ENCODE data around the gene GARNL3. TPM values are rescaled to one million over a fixed set of nuclear protein-coding genes. Genes with fewer than 3 reads are reported as not detected.

Gene GARNL3
- total RNA-seq, 1 donor from 2014 or later = 5.4 TPM

GRCh38 chr9:127349483-127350113, 85.0 kb downstream of the GARNL3 start:
- Histone ChIP-seq H2AFZ (ENCODE audit: low read depth, low read length) (no peak overlapping the region), H3K4me2 (ENCODE audit: low read length) (no peak overlapping the region), H3K4me1 (ENCODE audit: insufficient read depth, low read length) (no peaks in the 10 kb centered on the region), H3K27me3 (ENCODE audit: insufficient read depth, low read length) (peaks cover 3% of the 10 kb centered on the region), H3K9me3 (ENCODE audit: insufficient read depth, low read depth, low read length) (no peaks in the 10 kb centered on the region), H4K20me1 (ENCODE audit: insufficient read depth, low read length) (no peaks in the 10 kb centered on the region), H3K36me3 (ENCODE audit: insufficient read depth, low read length) (no peaks in the 10 kb centered on the region), H3K9ac (ENCODE audit: low read length) (no peak overlapping the region), H3K27ac (ENCODE audit: low read depth, low read length) (no peak overlapping the region), H3K79me2 (ENCODE audit: insufficient read depth, low read length) (no peaks in the 10 kb centered on the region), H3K4me3 (ENCODE audit: insufficient read depth, low read depth, low read length) (no peak overlapping the region)
- no peak overlapping the region for H3K27ac Mint-ChIP-seq (ENCODE audit: unreplicated experiment)
- no peak for TF ChIP-seq CTCF (IDR thresholded peaks at IDR 0.05; ENCODE audit: insufficient read depth, low read depth, low read length)
- H3K27me3 Mint-ChIP-seq (ENCODE audit: low read depth, unreplicated experiment) = no peaks in the 10 kb centered on the region
- DNase-seq (ENCODE audit: low read depth) (no peak), FAIRE-seq (no peak)
- peaks cover 7% of the 10 kb centered on the region for H3K4me1 Mint-ChIP-seq (ENCODE audit: low read depth, unreplicated experiment)
- H3K9me3 Mint-ChIP-seq (ENCODE audit: unreplicated experiment) = no peaks in the 10 kb centered on the region
- peaks cover 4% of the 10 kb centered on the region for H3K36me3 Mint-ChIP-seq (ENCODE audit: low read depth, unreplicated experiment)
- H3K4me3 Mint-ChIP-seq (ENCODE audit: unreplicated experiment) = no peak overlapping the region

GRCh38 chr9:127351182-127352166, 86.9 kb downstream of the GARNL3 start:
- H3K27ac Mint-ChIP-seq (ENCODE audit: unreplicated experiment) = no peak overlapping the region
- H3K4me3 ChIP-seq (ENCODE audit: insufficient read depth, low read depth, low read length) = no peak overlapping the region
- no peaks in the 10 kb centered on the region for H4K20me1 ChIP-seq (ENCODE audit: insufficient read depth, low read length)
- no peak overlapping the region for H3K4me3 Mint-ChIP-seq (ENCODE audit: unreplicated experiment)
- H3K27me3 Mint-ChIP-seq (ENCODE audit: low read depth, unreplicated experiment) = peaks cover 8% of the 10 kb centered on the region
- H3K4me1 Mint-ChIP-seq (ENCODE audit: low read depth, unreplicated experiment) = no peaks in the 10 kb centered on the region
- H3K27me3 ChIP-seq (ENCODE audit: insufficient read depth, low read length) = peaks cover 3% of the 10 kb centered on the region
- H3K79me2 ChIP-seq (ENCODE audit: insufficient read depth, low read length) = no peaks in the 10 kb centered on the region
- H3K4me2 ChIP-seq (ENCODE audit: low read length) = no peak overlapping the region
- H3K4me1 ChIP-seq (ENCODE audit: insufficient read depth, low read length) = no peaks in the 10 kb centered on the region
- H3K36me3 Mint-ChIP-seq (ENCODE audit: low read depth, unreplicated experiment) = peaks cover 2% of the 10 kb centered on the region
- H3K9me3 ChIP-seq (ENCODE audit: insufficient read depth, low read depth, low read length) = no peaks in the 10 kb centered on the region
- TF ChIP-seq EZH2 (IDR thresholded peaks at IDR 0.05; ENCODE audit: insufficient read depth, low read length) = no peak
- no peak for TF ChIP-seq CTCF (IDR thresholded peaks at IDR 0.05; ENCODE audit: insufficient read depth, low read depth, low read length)
- FAIRE-seq (no peak), DNase-seq (ENCODE audit: low read depth) (no peak)
- H3K36me3 ChIP-seq (ENCODE audit: insufficient read depth, low read length) = no peaks in the 10 kb centered on the region
- H3K9ac ChIP-seq (ENCODE audit: low read length) = no peak overlapping the region
- no peak overlapping the region for H3K27ac ChIP-seq (ENCODE audit: low read depth, low read length)
- H3K9me3 Mint-ChIP-seq (ENCODE audit: unreplicated experiment) = no peaks in the 10 kb centered on the region
- H2AFZ ChIP-seq (ENCODE audit: low read depth, low read length) = no peak overlapping the region

Data from astrocyte (in vitro differentiated cells and primary cell).